Astrocyte of the hippocampus (primary cell): ENCODE results near the gene MYBPHL.
A peak's percentile ranks its signal among the peaks of the same experiment; 100 is the strongest.

ENCODE experiments used
- DNase-seq: peaks from one replicate; pipeline ENCODE4 v3.0.0; 2011; ENCODE audit warnings: low read depth, low spot score

Gene MYBPHL

DNA sequence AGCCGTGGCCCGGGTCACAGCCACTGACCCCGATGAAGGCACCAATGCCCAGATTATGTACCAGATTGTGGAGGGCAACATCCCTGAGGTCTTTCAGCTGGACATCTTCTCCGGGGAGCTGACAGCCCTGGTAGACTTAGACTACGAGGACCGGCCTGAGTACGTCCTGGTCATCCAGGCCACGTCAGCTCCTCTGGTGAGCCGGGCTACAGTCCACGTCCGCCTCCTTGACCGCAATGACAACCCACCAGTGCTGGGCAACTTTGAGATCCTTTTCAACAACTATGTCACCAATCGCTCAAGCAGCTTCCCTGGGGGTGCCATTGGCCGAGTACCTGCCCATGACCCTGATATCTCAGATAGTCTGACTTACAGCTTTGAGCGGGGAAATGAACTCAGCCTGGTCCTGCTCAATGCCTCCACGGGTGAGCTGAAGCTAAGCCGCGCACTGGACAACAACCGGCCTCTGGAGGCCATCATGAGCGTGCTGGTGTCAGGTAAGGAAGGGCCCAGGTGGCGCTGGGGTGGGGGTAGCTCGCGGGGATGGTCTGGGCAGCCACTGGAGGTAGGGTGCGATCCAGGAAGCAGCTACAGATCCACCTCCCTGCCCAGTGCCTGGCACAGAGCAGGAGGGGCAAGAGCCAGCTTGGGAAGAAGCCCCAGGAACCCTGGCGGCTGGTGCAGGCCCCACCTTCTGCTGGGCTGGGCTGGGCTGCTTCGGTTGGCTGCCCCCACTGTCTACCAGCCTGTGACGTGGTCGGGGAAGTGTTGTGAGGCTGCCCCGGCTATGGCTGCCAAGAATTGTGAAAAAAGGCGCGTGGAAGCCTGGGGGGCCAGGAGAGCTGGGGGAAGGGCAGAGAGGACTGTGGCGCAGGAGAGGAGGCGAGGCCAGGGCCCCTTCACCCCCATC lies 53.7 kb downstream of the MYBPHL start:
- DNase-seq, result peak; percentile 81

DNA sequence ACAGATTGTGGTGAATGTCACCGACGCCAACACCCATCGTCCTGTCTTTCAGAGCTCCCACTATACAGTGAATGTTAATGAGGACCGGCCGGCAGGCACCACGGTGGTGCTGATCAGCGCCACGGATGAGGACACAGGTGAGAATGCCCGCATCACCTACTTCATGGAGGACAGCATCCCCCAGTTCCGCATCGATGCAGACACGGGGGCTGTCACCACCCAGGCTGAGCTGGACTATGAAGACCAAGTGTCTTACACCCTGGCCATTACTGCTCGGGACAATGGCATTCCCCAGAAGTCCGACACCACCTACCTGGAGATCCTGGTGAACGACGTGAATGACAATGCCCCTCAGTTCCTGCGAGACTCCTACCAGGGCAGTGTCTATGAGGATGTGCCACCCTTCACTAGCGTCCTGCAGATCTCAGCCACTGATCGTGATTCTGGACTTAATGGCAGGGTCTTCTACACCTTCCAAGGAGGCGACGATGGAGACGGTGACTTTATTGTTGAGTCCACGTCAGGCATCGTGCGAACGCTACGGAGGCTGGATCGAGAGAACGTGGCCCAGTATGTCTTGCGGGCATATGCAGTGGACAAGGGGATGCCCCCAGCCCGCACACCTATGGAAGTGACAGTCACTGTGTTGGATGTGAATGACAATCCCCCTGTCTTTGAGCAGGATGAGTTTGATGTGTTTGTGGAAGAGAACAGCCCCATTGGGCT lies 54.5 kb downstream of the MYBPHL start:
- DNase-seq, result no peak

DNA sequence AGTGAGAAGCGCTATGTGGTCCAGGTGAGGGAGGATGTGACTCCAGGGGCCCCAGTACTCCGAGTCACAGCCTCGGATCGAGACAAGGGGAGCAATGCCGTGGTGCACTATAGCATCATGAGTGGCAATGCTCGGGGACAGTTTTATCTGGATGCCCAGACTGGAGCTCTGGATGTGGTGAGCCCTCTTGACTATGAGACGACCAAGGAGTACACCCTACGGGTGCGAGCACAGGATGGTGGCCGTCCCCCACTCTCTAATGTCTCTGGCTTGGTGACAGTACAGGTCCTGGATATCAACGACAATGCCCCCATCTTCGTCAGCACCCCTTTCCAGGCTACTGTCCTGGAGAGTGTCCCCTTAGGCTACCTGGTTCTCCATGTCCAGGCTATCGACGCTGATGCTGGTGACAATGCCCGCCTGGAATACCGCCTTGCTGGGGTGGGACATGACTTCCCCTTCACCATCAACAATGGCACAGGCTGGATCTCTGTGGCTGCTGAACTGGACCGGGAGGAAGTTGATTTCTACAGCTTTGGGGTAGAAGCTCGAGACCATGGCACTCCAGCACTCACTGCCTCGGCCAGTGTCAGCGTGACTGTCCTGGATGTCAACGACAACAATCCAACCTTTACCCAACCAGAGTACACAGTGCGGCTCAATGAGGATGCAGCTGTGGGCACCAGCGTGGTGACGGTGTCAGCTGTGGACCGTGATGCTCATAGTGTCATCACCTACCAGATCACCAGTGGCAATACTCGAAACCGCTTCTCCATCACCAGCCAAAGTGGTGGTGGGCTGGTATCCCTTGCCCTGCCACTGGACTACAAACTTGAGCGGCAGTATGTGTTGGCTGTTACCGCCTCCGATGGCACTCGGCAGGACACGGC lies 55.3 kb downstream of the MYBPHL start:
- DNase-seq, result no peak

DNA sequence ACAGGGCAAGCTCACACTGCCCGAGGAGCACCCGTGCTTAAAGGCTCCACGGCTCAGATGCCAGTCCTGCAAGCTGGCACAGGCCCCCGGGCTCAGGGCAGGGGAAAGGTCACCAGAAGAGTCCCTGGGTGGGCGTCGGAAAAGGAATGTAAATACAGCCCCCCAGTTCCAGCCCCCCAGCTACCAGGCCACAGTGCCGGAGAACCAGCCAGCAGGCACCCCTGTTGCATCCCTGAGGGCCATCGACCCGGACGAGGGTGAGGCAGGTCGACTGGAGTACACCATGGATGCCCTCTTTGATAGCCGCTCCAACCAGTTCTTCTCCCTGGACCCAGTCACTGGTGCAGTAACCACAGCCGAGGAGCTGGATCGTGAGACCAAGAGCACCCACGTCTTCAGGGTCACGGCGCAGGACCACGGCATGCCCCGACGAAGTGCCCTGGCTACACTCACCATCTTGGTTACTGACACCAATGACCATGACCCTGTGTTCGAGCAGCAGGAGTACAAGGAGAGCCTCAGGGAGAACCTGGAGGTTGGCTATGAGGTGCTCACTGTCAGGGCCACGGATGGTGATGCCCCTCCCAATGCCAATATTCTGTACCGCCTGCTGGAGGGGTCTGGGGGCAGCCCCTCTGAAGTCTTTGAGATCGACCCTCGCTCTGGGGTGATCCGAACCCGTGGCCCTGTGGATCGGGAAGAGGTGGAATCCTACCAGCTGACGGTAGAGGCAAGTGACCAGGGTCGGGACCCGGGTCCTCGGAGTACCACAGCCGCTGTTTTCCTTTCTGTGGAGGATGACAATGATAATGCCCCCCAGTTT lies 56.1 kb downstream of the MYBPHL start:
- DNase-seq, result no peak

DNA sequence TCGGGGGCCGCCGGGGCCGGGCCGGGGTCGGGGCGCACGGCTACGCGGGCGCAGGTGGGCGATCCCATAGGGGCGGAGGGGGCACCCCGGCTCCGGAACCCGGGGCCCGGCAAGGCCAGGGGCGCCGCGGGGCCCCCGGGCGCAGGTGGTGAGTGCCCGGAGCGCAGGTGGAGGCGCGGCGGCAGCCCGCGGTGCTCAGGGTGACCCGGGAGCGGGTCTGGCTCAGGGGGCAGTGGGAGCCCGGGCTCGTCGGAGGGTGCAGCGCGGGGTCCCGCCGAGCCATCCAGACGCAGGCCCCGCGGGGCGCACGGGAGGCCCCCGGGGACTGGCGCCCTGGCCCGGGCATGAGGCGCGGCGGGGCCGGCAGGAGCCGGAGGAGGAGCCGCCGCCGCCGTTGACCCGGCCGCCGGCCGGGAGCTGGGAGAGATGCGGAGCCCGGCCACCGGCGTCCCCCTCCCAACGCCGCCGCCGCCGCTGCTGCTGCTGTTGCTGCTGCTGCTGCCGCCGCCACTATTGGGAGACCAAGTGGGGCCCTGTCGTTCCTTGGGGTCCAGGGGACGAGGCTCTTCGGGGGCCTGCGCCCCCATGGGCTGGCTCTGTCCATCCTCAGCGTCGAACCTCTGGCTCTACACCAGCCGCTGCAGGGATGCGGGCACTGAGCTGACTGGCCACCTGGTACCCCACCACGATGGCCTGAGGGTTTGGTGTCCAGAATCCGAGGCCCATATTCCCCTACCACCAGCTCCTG lies 57.0 kb downstream of the MYBPHL start:
- DNase-seq, result peak; percentile 46

DNA sequence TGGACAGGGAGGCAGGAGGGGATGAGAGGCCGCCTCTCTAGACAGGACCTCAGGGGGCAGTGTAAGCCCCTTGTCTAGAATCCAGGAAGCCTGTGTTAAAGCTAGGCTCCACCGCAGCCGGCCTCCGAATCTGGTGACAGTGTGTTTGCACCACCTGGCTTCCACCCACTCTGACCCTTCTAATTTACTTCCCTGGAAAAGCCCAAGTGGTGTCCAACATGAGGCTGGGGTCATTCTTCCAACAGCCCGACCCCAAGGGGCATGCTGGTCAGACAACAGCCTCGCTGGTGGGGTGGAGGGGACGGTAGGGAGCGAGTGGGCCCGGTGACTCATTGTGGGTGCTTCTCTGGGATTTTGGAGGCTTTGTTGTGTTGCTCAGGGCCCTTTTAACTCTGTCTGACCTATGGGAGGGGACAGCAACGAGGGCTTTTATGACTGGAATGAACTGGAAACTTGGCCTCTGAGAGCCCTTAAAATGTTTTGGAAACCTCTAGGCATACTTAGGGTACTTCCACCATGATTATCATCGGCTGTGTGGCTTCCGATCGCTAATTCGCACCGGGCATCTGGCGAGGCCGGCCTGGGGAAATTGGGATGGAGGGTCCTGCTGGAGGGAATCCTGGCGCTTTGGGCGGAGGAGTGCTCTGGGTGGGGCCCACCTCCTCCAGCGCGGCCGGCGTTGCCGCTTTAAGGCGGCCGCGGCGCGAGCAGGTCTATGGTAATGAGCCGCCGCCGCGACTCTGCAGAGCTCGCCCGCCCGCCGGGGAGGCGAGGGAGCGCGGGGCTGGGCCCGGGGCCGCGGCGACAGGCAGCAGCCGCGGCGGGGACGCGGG lies 57.8 kb downstream of the MYBPHL start, which contains the start of gene CELSR2:
TSS of gene CELSR2 (plus strand) at position 743 of the 833 bp plus-strand sequence. CDS start 541 bp downstream, outside the sequence.
- DNase-seq, result peak; percentile 87

DNA sequence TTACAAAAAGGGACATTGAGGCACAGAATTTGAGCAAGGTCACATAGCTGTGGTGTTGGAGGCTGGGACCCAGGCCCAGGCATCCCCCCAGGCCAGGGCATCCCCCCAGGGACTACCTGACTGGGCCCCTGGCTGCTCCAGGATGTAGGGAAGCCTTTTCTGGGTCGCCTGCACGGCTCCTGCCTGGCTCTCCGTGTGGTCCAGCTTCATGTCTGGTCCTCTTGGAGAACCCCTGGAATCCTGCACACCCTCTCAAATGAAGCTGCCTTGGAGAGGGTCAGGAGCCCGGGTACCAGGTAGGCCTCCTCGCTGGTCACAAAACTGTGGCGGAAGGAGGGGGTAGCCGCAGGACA lies 58.4 kb downstream of the MYBPHL start:
- no peak for DNase-seq

DNA sequence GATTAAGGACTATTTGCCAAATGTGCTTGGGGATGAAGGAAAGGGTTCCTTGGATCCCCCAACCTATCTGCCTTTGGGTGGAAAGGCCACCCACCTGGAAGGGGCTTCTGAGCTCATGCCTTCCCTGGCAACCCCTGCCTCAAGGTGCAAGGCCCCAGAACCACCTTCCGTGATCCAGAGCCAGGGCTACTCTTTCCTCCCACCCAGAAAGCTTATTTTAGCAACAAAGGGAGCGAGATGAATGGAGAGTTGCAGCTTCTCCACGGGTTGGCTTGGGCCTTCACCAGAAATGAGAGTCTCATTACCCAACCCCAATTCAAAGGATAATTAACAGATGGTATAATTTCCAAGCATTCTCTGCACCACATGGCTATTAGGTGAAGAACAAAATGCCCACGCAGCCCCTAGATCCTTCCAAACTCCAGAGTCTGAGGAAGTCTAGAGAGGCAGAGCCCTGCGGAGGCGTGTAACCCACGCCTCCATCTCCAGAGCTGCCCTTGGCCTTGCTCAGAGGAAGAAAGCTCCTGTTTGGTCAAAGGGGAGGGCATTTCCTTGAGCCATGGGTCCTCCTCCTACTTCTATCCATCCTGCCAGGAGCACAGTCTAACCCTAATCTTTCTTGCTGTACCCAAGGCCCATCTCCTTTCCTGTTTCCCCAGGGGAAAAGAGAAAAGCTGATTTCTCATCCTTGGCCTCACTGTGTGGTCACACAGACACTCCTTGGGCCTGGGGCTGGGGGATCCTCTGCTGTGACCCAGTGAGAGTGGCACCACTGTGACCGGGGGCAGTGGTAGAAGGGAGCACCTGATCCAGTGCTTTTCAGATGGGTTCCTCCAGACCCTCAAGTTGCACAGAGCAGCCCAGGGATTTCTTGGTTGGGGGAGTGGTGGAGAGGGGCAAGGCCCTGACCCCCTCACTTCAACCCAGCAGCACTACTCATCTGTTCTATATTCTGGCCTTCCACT lies 59.1 kb downstream of the MYBPHL start:
- DNase-seq, result no peak

DNA sequence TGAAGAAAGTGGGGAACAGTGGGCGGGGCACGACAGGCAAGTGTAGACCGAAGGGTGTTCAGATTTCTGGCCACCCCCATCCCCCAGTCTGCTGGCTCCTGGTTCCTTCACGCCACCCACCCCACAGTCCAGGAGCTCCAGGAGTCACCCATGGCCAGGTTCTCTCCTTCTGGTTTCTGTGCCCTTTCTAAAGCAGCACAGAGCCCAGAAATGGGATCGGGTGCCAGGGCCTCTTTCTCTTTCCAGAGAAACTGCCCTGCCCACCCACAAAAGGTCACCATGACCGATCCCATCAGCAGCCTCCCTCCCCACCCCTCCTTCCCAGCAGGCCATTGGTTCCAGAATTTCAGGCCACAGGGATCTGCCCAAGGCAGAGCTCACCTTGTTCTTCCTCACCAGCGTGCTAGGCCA lies 60.7 kb downstream of the MYBPHL start:
- DNase-seq, result no peak

DNA sequence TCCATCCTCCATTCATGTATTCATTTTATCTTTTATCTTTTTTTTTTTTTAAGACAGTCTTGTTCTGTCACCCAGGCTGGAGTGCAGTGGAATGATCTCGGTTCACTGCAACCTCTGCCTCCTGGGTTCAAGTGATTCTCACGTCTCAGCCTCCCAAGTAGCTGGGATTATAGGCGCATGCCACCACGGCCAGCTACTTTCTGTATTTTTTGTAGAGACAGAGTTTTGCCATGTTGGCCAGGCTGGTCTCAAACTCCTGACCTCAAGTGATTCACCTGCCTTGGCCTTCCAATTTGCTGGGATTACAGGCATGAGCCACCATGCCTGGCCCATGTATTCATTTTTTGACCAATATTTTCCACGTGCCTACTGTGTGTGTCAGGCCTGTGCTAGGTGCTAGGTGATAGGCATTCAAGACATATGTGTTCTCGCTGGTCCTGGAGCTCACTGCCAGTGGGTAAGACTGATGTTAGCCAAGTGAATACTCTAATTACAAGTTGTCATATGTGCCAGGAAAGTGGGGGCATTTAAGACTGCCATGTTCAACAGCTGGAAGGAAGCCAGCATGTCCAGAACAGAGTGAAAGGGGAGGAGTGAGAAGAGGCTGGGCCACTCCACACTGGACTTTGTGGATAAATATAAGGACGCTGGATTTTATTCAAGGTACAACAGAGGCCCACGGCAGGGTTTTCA lies 62.8 kb downstream of the MYBPHL start:
- DNase-seq, result no peak

DNA sequence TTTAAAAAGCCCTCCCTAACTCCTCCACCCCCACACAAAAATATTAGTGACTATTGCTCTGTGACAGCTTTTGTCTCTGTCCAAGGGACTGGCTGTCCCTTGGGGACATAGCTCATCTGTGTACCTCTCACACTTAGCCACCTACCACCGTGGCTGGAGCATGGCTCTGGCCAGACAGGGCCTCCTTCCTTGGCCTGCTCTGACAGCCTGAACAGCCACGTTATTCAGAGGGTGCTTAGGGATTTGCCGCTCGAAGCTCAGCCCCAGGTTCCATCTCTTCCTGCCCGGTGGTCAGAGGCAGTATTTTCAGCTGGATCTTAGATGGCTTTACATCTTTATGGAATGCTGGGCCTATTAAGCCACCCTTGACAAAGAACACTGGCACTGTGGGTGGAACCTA lies 63.6 kb downstream of the MYBPHL start:
- no peak for DNase-seq

DNA sequence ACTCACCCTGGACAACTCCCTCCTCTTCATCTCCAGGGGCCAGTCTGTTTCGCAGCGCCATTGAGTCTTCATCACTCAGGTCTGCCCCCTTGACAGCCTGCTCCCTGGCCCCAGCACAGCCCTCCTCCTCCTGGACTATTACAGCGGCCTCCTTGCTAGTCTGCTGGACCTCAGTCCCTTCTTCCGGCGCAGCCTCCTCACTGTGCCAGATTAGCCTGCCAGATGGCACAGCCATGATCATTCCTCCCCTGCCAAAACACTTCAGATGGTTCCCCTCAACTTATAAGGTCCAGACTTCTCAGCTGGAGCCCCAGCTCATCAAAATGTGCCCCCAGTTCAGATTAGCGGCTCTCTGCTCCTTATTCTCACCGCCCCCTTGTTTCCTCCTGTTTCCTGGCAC lies 64.4 kb downstream of the MYBPHL start:
- DNase-seq, result no peak
